Stimulated activated CD8-positive, alpha-beta memory T cell treated with anti-CD3 and anti-CD28 coated beads, Interleukin-4, amount 100 ng/mL, for 24 hours (primary cell): ENCODE data around the gene CGB2.
"Not testable (repeated sequence)": the region's sequence is repeated elsewhere in the genome, so short reads cannot be mapped to it uniquely, and the experiment has no call there.

Source experiments
- DNase-seq: peaks from one replicate; pipeline ENCODE4 v3.0.0-alpha.2; 2020; ENCODE audit warnings: low read depth

The CGB2 gene

DNA sequence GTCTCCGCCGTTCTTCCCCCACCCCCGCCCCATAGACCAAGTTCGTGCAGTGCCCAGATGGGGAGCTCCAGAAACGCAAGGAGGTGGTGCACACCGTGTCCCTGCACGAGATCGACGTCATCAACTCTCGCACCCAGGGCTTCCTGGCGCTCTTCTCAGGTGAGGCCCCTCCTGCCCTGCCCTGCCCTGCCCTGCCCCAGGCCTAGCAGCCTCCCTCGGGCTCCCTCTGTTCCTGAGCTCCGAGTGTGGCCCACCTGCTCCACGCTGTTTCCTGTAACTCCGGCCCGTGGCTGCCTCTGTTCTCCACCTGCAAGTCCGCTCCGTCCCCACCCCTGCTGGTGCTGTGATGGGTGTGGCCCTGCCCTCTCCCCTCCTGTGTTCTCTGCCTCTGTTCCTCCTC lies 21.2 kb upstream of the CGB2 start:
- no peak for DNase-seq

DNA sequence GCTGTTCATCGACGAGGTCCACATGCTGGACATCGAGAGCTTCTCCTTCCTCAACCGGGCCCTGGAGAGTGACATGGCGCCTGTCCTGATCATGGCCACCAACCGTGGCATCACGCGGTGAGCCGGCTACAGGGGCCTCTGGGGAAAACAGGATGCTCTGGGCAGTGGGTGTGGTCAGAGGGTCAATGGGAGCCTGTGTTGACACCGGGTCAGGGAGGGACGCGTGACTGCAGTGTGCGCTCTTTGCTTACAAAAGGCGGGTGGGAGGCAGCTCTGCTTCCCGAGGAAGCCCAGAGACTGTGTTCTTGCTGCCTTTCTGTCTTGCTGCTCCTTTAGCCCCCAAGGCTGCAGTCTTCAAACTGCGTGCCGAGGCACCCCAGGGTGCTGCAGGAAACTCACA lies 20.5 kb upstream of the CGB2 start:
- no peak for DNase-seq

DNA sequence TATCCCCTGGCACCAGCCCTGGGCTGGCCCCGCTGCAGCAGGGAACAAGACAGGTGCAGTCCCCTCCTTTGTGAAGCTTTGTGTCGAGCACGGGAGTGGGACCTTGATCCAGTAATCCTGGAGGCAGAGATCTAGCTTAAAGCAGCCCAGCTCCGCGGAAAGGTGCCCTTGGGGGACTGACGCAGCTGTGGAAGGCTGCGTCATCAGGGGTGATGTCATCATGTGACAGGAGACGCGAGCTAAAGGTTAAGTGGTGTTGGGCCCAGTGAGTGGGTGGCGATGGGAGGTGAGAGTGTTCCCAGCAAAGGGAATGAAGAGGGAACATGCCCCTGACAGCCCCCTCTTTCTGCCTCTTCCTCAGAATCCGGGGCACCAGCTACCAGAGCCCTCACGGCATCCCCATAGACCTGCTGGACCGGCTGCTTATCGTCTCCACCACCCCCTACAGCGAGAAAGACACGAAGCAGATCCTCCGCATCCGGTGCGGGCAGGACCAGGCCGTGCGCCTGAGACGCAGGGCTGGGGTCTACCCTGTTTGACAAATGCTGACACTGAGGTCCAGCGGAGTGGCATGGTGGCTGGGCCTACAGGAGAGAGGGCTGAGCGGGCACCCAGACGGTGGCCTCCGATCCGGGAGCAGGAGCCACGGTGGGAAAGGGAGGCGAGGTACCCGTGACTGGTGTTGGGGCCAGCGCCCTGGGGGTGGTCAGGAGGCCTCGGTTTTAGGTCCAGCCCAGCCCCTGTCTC lies 17.4 kb upstream of the CGB2 start:
- no peak for DNase-seq

DNA sequence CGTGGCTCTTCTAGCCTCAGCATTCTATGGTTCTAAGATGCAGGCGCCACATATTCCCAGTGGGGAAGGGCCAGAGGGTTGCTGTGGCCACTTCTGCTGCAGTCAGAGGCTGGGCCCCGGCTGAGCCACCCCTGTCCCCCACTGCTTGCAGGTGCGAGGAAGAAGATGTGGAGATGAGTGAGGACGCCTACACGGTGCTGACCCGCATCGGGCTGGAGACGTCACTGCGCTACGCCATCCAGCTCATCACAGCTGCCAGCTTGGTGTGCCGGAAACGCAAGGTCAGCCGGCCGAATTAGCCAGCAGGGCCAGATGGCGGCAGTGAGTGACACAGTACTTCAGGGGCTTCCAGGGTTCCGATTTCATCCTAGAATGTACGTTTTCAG lies 16.8 kb upstream of the CGB2 start:
- DNase-seq, result no peak

DNA sequence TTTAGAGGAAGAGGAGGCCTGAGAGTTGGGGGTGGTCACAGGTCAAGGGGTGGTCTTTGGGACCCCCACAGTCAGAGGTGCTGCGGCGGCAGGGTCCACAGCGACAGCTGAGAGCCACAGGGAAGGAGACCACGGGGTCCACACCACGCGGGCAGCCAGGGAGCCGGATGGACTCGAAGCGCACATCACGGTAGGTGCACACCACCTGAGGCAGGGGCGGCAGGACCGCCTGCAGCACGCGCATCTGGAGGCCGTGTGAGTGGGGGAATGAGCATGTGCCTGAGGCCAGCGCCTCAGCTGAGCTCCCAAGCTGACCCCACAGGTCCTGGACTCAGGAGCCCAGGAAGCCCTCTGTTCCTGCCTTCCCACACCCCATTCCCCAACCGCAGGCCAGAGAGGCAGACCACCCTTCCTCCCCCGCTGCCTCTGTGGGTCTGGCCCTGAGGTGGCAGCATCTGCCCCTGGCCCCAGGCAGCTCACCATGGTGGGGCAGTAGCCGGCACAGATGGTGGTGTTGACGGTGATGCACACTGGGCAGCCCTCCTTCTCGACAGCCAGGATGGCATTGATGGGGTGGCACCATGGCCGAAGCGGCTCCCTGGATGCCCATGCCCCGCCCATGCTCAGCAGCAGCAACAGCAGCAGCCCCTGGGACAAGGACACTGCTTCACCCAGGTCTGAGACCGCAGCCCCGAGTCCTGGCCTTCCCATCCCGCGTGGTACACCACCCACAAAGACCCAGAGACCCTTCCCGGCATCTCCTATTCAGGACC lies 15.4 kb upstream of the CGB2 start:
- no peak for DNase-seq

DNA sequence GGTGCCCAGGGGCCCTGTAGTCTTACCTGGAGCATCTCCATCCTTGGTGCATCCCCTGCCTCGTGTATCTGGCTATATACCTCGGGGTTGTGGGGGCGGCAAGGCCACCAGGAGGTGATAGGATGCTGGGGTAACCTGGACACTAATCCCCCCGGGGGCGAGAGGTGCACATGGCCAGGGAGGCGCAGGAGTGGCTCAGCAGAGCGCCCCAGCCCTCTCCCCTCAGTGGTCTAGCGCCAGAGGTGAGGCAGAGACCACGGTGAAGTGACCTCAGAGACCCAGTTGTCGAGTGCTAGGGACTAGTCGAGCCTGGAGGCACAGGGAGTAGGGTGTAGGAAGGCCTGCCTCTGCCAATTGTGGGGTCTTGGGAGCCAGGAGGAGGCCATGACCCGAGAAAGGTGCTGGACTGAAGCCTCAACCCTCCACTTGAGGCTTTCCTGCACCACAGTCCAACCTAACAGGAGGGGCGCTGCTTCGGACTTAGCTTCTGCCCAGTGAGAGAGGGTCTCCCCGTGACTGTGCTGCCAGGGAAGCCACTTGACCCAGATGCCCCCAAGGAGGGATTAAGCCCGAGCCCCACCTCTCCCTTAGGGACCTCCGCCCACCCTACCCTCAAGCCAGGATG lies 14.5 kb upstream of the CGB2 start, which contains the start of gene LHB:
TSS of gene LHB (minus strand) at position 51 of the 625 bp plus-strand sequence. CDS start at position 41, 10 bp downstream.
- no peak for DNase-seq

DNA sequence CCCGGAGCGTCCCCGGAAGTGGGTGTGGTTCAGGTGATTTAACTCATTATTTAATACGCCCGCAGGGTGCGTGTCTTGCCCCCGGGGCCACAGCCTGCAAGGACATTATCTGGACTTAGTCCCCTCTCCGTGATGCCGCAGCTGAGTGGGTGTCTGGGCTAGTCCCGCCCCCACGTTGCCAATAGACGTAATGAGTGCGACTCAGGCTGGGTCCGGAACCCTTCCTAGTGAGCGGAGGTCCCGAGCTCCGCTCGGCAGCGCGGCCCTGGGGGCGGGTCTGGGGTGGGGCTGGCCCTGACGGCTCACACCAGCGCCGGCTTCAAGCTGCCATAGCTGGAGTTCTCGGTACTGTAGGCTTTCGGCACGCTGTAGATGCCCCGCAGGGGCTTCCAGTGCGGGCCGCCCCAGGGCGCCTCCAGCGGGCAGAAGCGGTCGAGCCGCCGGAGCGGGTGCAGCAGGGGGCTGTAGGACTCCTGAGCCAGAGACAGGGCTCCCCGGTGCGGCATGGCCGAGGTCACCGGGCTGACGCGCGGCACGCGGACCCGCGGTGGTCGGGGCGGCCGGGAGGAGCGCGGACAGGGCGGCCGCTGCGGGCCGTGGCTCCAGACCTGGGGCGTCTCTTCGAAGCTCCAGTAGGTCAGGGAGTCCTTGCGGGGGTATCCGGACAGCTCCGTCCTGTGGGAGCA lies 13.9 kb upstream of the CGB2 start:
- DNase-seq, result peak; percentile 52

DNA sequence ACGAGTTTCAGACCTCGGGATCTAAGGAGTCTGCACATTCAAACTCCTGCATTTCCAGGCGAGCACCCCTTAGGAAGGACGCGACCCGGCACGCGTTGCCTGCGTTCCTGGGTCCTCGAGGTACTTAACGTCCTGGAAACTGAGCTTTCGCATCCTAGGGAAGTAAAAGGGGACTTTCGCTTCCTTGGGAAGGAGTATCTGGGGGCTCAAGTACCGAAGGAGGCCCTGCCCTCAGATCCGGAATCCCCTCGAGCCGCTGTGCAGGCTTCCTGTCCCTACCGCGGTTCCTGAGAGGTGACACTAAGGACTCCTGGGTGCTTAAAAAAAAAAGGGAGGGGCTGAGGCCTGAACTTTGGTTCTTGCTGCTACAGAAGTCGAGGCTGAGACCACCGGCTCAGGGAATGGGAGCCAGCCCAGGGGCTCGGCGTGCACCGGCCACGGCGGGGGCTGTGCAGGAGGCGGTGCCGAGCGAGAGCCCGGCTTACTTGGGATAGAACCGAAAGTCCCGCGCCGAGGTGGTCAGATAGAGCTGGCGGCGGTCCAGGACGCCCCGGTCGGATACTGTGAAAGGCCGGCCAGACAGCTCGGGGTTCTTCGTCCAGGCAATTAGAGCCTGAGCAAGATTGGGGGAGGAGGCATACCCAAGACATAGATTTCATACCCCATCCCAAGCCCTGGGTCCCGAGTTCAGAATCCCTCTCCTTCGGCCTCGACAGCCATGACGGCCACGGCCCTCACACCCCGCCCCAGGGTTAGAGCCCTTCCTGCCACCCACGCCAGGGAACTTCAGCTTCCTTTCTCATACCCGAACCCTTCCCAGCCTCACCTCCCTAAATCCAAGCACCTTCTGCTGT lies 13.1 kb upstream of the CGB2 start:
- DNase-seq, result not testable (repeated sequence)

DNA sequence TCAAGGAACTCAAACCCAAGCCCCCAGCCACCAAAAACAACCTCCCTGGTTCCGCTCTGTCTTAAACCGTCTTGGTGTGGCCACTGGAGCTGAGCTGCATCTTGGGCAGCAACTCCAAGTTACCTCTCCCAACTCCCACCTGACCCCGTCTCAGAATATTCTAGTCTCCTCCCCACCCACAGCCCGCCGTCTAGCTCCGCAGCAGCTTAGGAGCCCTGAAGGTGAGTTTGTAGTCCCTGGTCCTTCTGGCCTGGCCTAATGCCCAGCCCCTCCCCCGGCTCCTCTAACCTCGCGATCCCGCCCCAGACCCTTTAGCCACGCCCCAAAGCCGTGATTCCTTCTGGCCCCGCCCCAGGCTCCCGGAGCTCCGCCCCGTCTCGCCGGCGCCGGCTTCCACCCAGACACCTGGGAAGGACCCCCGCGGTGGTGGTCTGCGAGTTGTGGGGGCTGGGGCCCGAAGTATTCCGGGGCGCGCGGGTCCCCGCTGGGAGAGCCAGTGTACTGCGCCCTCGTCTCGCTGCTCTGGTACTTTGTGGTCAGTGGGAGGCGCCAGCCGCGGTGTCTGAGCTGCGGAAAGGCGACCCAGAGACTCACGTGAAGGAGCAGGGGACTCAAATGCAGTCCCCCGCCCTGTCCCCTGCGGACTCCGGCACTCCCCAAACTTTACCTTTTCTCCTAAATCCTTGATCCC lies 12.3 kb upstream of the CGB2 start:
- DNase-seq, result peak; percentile 43

DNA sequence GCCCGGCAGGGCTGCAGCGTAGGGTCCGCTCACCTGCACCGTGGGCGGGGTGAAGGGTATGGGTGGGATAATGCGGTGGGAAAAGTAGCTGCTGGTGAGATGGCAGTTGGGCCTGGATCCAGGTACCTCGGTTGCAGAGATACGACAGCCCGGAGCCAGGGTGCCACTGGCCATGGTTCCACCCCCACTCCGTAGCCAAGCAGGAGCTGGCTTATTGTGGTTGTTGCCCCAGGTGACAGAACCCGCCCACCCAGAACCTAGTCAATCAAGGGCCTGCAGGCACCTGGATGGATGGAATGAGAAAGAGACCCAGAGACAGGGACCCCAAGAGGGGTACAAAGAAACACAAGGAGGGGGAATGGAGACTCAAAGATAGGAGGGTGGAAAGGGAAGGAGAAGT lies 11.3 kb upstream of the CGB2 start:
- DNase-seq, result no peak

DNA sequence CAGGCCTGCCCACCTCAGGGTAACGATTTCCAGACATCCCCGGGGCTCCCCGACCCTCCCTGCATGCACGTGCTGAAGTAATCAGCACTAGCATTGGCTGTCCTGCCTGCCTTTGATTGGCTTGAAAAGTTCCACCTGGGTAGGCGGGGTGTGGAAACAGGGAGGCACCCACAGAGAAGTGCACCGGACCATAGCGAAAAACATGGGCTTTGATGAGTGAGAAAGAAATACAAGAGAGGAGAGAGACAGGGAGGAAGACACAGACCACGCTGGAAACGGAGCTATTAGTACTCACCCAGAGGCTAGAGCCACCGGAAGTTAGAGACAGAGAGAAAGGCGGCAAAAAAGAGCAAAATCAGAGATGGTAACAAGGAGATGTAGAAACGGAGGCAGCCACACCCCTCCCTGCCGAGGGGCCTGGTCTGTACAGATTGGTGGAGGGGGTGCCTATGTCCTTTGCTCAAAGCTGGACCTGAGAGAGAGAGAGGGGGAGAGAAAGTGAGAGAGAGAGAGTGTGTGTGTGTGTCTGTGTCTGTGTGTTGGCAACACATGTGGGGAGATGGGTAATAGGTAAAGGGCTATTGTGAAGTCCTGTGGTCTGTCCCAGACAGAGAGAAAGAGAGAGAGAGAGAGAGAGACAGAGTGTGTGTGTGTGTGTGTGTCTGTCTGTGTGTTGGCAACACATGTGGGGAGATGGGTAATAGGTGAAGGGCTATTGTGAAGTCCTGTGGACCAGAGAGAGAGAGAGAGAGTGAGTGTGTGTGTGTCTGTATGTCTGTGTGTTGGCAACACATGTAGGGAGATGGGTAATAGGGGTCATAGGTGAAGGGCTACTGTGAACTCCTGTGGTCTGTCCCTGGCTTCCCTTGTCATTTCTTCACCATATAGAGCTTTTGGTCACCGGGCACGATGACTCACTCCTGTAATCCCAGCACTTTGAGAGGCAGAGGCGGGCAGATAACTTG lies 10.5 kb upstream of the CGB2 start:
- DNase-seq, result no peak

DNA sequence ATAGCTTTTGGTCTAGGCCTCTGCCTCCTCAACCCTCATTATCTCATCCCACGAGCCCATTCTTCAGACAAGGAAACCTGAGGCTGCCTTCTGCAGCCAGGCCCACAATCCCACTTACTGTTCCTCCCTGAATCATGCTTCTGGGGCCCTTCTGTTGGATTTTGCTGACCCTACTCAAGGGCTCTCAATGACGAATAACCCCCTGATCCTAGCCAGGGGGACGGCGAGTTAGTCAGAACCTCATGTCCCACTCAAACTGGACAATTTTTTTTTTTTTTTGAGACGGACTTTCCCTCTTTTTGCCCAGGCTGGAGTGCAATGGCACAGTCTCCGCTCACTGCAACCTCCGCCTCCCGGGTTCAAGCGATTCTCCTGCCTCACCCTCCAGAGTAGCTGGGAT lies 9.6 kb upstream of the CGB2 start:
- no peak for DNase-seq

DNA sequence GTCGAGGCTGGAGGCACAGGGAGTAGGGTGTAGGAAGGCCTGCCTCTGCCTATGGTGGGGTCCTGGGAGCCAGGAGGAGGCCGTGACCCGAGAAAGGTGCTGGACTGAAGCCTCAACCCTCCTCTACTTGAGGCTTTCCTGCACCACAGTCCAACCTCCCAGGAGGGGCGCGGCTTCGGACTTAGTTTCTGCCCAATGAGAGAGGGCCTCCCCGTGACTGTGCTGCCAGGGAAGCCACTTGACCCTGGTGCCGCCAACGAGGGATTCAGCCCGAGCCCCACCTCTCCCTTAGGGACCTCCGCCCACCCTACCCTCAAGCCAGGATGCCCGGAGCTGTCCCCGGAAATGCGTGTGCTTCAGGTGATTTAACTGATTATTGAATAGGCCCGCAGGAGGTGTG lies 7.5 kb upstream of the CGB2 start, which contains the start of gene CGB3:
TSS of gene CGB3 (minus strand) at position 101 of the 400 bp plus-strand sequence. CDS start 362 bp downstream, outside the sequence.
- not testable (repeated sequence) for DNase-seq

DNA sequence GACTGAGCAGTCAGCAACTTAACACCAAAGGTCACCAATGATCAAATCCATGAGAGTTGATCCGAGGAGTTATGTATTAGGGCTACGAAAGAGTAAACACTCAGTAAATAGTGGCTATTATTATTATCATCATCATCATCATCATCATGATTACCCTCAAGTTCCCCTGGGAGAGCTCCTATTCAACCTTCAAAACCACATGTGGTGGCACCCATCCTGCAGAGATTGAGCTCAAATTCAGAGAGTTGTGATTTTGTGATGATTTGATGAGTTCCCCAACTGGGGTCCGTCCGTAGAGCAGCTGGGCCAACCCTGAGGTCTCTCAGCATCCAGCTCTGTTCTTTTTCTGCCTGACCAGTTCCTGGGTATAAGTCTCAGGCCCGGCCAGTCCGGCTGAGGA lies 6.6 kb upstream of the CGB2 start:
- DNase-seq, result not testable (repeated sequence)

DNA sequence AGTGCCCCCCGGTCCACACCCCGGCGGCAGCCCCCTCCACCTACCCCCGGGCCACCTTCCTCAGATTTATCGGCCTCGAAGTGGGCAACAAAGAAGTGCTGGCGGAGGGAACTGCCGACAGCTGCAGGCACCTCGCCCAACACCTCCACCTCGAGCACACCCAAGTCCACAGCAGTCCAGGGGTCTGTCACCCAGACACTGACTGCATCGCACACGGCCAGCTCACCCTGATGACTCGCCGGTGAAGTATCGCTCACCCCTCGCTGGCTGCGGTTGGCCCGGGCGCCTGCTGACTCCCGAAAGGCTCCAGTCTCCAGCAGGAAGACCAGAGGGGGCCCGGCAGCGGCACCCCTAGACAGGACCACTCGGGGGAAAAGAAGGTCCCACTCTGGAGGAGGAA lies 6.1 kb upstream of the CGB2 start:
- not testable (repeated sequence) for DNase-seq

DNA sequence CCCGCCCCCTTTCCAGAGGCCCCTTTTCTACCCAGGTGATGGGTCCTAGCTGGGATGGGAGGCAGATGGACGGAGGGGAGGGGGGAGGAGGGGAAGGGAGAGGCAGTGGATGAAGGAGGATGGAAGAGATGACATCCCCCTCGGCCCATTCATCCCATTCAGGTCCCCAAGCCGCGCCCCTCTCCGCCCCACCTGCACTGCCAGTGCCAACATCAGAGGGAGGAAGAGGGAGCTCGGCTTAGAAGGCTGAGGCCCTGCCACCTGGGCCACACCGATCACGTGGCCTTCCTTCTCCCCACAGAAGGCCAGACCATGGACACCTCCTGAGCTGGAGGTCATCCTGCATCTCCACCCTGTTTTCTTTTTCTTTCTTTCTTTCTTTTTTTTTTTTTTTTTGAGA lies 3.0 kb upstream of the CGB2 start:
- DNase-seq, result not testable (repeated sequence)

DNA sequence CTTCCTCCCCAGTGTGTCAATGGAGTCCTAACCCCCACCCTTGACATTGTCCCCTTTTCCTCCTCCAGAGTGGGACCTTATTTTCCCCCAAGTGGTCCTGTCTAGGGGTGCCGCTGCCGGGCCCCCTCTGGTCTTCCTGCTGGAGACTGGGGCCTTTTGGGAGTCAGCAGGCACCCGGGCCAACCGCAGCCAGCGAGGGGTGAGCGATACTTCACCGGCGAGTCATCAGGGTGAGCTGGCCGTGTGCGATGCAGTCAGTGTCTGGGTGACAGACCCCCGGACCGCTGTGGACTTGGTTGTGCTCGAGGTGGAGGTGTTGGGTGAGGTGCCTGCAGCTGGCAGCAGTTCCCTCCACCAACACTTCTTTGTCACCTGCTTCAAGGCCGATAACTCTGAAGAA lies 1.9 kb upstream of the CGB2 start:
- not testable (repeated sequence) for DNase-seq

DNA sequence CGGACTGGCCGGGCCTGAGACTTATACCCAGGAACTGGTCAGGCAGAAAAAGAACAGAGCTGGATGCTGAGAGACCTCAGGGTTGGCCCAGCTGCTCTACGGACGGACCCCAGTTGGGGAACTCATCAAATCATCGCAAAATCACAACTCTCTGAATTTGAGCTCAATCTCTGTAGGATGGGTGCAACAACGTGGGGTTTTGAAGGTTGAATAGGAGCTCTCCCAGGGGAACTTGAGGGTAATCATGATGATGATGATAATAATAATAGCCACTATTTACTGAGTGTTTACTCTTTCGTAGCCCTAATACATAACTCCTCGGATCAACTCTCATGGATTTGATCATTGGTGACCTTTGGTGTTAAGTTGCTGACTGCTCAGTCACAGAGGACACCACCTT lies 1.4 kb upstream of the CGB2 start:
- not testable (repeated sequence) for DNase-seq

DNA sequence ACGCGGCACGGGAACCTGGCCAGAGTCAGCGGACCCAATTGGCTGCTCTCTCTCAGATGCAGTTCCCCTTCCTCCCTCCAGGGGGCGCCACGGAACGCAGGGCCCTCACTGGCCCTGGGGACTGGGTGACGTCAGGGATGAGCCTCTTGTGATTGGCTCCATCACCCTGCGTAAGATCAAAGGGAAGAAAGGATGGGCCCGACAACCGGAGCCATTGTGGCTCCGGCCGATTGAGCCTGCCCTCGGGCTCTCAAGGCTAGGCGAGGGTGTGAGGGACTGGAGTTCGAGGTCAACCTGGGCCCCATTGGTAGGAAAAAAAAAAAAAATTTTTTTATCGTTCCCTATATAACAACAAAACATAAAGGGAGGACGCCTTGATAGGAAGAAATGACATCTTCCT lies 5.1 kb downstream of the CGB2 start, which contains the start of gene CGB1:
TSS of gene CGB1 (minus strand) at position 81 of the 400 bp plus-strand sequence. CDS start 184 bp downstream, outside the sequence.
- DNase-seq, result peak; percentile 40
